ENCODE data around the gene TMEM176A.

DNA sequence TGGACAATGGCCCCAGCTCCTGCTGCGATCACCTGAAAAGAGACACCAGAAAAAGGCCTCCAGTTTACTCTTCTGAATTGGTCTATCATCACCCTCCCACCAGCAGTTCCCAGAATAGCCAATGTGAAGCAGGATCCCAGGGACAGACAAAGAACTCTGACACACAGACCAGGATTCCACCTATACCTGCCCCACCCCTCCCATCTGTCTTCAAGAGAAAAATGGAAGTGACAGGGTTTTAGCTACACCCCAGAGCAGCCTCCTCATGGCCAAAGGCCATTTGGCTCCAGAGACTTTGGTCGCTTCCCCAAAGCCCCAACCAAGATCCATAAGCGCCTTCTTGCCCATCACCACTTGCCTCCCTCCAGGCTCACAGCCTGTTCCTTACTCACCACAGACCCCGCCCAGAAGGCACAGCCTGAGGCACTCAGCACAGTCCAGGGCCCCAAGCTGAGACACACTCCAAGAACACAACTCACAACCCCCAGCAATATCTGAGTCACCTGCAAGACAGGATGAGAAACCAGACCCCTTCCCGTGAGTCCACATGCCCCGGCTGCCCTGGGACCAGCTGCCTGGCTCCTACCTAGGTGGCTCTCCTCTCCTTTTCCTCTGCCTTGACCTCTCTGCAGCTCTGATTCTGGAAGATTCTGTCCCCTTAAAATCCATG, 6.9 kb upstream of the TMEM176A start:
- TF ChIP-seq, protein P1, sequence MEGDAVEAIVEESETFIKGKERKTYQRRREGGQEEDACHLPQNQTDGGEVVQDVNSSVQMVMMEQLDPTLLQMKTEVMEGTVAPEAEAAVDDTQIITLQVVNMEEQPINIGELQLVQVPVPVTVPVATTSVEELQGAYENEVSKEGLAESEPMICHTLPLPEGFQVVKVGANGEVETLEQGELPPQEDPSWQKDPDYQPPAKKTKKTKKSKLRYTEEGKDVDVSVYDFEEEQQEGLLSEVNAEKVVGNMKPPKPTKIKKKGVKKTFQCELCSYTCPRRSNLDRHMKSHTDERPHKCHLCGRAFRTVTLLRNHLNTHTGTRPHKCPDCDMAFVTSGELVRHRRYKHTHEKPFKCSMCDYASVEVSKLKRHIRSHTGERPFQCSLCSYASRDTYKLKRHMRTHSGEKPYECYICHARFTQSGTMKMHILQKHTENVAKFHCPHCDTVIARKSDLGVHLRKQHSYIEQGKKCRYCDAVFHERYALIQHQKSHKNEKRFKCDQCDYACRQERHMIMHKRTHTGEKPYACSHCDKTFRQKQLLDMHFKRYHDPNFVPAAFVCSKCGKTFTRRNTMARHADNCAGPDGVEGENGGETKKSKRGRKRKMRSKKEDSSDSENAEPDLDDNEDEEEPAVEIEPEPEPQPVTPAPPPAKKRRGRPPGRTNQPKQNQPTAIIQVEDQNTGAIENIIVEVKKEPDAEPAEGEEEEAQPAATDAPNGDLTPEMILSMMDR (optimal IDR thresholded peaks at IDR 0.05 in 1 of 3, IDR thresholded peaks at IDR 0.05 in 1 of 3, conservative IDR thresholded peaks at IDR 0.05 in 1 of 3; ENCODE audit: extremely low read depth in 1 of 3, insufficient read depth in 2 of 3, low read length in 3 of 3): no peak
- TF ChIP-seq EZH2 (IDR thresholded peaks at IDR 0.05; ENCODE audit: low read length): no peak

All from keratinocyte (primary cell).